Immature natural killer cell (primary cell): ENCODE results near the gene CTSA. TPM values are rescaled to one million over a fixed set of nuclear protein-coding genes. Genes with fewer than 3 reads are reported as not detected.
"Not testable (repeated sequence)": the region's sequence is repeated elsewhere in the genome, so short reads cannot be mapped to it uniquely, and the experiment has no call there.

Source experiments
- DNase-seq, 3 donors: peaks; one replicate each; pipeline ENCODE4 v3.0.0; 2022; ENCODE audit warnings: mixed read lengths in 1 of 3
- H3K27ac Mint-ChIP-seq, 6 donors: one replicate each; pipeline ENCODE4 v1.8.0; 2020; ENCODE audit warnings: mixed read lengths in 6 of 6, mild to moderate bottlenecking in 5 of 6, inconsistent platforms in 4 of 6, moderate library complexity in 3 of 6
- H3K27me3 Mint-ChIP-seq, 3 donors: one replicate each; pipeline ENCODE4 v1.8.0; 2020 to 2021; ENCODE audit warnings: low read depth in 3 of 3, mild to moderate bottlenecking in 3 of 3, mixed read lengths in 3 of 3, moderate library complexity in 3 of 3, inconsistent platforms in 1 of 3
- H3K36me3 Mint-ChIP-seq, 3 donors: one replicate each; pipeline ENCODE4 v1.8.0; 2020; ENCODE audit warnings: mixed read lengths in 3 of 3, inconsistent platforms in 2 of 3, mild to moderate bottlenecking in 2 of 3
- H3K4me1 Mint-ChIP-seq, 2 donors: one replicate each; pipeline ENCODE4 v1.8.0; 2020; ENCODE audit warnings: inconsistent platforms in 2 of 2, mild to moderate bottlenecking in 2 of 2, mixed read lengths in 2 of 2, moderate library complexity in 1 of 2
- H3K4me3 Mint-ChIP-seq, 5 donors: one replicate each; pipeline ENCODE4 v1.8.0; 2020; ENCODE audit warnings: mild to moderate bottlenecking in 5 of 5, mixed read lengths in 5 of 5, inconsistent platforms in 3 of 5, moderate library complexity in 3 of 5
- H3K9me3 Mint-ChIP-seq, 6 donors: one replicate each; pipeline ENCODE4 v1.8.0; 2020; ENCODE audit warnings: mild to moderate bottlenecking in 6 of 6, mixed read lengths in 6 of 6, inconsistent platforms in 4 of 6, moderate library complexity in 3 of 6
- polyA plus RNA-seq, 3 donors: library from polyadenylated mRNA; unstranded; fragments of 300-500 nt; fragmentation: Illumina TruSeq; gene quantifications; one replicate each; pipeline ENCODE4 v1.2.3, GENCODE V29; 2021

Gene CTSA
- polyA plus RNA-seq, 3 donors from 2014 or later = 76.8 to 119 (median 97.6) TPM

DNA sequence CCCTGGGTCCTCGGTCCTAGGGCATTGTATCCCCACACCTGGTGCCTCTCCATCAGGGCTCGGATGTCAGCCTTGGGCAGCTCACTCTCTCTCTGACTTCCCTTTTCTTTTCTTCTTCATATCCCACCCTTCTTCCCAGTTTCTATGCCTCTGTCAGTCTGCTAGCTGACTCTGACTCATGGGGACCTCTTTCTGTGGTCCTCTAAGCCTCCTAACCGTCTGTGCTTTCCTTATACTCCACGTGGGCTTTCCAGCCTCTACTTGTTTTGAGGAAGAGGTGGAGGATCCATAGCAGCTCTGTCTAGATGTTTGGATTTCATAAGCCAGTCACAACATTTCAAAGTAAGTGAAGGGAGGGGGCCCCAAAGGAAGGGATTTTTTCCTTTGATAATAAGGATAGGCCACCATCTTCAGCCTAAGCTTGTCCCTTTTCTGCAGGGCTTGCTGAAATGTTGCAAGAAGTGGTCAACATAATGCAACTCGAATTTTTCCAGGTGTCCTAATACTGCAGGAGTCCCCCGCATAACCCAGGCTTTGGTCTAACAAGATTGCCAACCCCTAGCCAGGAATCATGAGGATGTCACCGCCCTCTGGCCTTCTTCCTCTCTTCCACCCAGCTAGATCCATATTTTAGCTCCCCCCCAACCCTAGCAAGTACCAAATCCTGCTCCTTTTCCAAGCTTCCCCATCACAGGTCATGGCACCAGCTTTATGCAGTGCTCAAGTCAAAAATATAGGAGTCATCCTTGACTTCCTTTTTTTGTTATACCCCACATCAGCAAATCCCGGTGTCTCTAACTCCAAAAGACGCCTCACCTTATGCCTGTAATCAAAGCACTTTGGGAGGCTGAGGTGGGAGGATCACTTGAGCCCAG lies 29.6 kb downstream of the CTSA start:
- Mint-ChIP-seq H3K9me3 (no peaks in the 10 kb centered on the region), H3K36me3 (no peaks in the 10 kb centered on the region), H3K4me1 (no peaks in the 10 kb centered on the region), H3K4me3 (no peak overlapping the region), H3K27ac (no peak overlapping the region), H3K27me3 (peaks cover 4 to 10% (median 9%) of the 10 kb centered on the region in 3 donors)
- DNase-seq = no peak

GRCh38 chr20:45921337-45922189 lies 30.4 kb downstream of the CTSA start:
- no peak overlapping the region for H3K4me3 Mint-ChIP-seq
- no peak for DNase-seq
- H3K4me1 Mint-ChIP-seq = no peaks in the 10 kb centered on the region
- H3K9me3 Mint-ChIP-seq = no peaks in the 10 kb centered on the region
- H3K27me3 Mint-ChIP-seq = peaks cover 4 to 9% (median 5%) of the 10 kb centered on the region in 3 donors
- no peaks in the 10 kb centered on the region for H3K36me3 Mint-ChIP-seq
- H3K27ac Mint-ChIP-seq = no peak overlapping the region

DNA sequence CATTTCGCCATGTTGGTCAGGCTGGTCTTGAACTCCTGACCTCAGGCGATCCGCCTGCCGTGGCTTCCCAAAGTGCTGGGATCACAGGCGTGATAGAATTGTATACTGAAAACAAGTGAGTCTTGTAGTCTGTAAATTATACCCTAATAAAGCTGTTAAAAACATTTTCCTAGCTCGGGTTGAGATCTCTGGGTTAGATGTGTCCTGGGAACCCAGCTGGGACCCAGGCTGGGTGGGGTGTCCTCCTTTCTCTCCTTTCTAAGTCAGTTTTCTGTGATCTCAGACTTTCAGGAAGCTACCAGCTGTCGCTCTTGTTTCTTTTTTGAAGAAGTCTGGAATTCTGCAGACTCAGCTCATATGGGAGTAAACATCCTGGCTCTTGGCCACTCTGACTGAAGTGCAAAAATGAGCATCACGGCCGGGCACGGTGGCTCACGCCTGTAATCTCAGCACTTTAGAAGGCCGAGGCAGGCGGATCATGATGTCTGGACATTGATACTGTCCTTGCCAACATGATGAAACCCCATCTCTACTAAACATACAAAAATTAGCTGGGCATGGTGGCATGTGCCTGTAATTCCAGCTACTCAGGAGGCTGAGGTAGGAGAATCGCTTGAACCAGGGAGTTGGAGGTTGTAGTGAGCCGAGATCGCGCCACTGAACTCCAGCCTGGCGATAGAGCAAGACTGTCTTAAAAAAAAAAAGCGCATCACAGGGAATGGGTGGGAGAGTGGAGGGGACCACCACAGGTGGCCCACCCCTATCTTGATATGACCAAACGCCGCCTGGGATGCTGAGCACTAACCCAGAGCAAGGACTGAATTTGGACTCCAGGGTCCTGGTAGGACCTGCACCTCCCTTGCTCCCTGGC lies 33.5 kb downstream of the CTSA start:
- Mint-ChIP-seq H3K27me3 (peaks cover 2 to 9% (median 5%) of the 10 kb centered on the region in 3 donors), H3K4me3 (no peak overlapping the region), H3K27ac (no peak overlapping the region), H3K4me1 (no peaks in the 10 kb centered on the region), H3K9me3 (no peaks in the 10 kb centered on the region), H3K36me3 (no peaks in the 10 kb centered on the region)
- DNase-seq = no peak

DNA sequence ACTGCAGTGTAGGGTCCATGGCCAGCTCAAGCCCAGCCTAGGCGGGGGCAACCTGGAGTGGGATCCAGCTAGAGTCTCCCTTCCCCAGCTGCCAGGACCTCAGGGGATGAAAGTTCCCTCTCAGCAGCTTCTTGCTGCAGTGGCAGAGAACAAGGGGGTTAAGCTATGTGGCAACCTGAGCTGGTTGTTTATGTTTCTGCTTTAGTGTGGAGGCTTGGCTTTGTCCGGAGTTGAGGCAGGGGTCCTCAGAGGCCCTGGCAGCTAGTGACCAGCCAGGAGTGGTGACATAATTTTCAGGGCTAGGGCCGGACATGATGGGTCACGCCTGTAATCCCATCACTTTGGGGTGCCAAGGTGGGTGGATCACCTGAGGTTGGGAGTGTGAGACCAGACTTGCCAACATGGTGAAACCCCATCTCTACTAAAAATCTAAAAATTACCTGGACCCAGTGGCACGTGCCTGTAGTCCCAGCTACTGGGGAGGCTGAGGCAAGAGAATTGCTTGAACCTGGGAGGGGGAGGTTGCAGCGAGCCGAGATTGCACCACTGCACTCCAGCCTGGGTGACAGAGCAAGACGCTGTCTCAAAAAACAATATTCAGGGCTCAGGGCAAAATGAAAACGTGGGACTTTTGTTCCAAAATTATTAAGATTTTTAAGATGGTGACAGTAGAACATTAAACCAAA lies 34.8 kb downstream of the CTSA start:
- Mint-ChIP-seq H3K4me3 (no peak overlapping the region), H3K9me3 (no peaks in the 10 kb centered on the region), H3K27ac (no peak overlapping the region), H3K4me1 (no peaks in the 10 kb centered on the region), H3K36me3 (no peaks in the 10 kb centered on the region), H3K27me3 (peaks cover under 1 to 4% (median 1%) of the 10 kb centered on the region in 3 donors)
- no peak for DNase-seq

DNA sequence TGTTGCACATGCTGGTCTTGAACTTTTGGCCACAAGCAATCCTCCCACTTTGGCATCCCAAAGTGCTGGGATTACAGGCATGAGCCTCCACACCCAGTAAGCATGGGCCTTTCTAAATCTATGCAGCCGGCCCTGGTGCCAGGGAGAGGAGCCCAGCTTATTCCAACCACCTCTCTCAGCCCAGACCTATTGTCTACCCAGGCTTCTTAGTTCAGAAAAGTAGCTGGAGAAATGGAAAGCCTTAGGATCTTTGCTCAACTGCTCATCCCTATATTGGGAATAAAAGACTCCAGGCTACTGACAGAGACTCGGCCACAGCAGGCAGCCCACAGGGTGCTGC lies 35.6 kb downstream of the CTSA start:
- H3K4me3 Mint-ChIP-seq = no peak overlapping the region
- peaks cover 0 to 3% (median 0%) of the 10 kb centered on the region in 3 donors for H3K27me3 Mint-ChIP-seq
- H3K36me3 Mint-ChIP-seq = no peaks in the 10 kb centered on the region
- H3K9me3 Mint-ChIP-seq = no peaks in the 10 kb centered on the region
- no peak for DNase-seq
- H3K27ac Mint-ChIP-seq = no peak overlapping the region
- no peaks in the 10 kb centered on the region for H3K4me1 Mint-ChIP-seq

- H3K4me1 Mint-ChIP-seq = no peaks in the 10 kb centered on the region
These were observed 36.1 kb downstream of the CTSA start for GRCh38 chr20:45927071-45927878.

DNA sequence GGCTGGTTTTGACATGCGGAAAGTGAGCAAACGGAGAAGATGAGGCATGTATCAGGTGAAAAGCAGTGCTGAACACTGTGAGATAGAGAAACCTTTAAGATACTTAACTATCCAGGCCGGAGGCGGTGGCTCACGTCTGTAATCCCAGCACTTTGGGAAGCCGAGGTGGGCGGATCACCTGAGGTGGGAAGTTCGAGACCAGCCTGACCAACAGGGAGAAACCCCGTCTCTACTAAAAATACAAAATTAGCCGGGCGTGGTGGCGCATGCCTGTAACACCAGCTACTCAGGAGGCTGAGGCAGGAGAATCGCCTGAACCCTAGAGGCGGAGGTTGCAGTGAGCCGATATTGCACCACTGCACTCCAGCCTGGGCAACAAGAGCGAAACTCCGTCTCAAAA lies 40.5 kb downstream of the CTSA start:
- Mint-ChIP-seq H3K4me1 (peaks cover 18 to 20% of the 10 kb centered on the region in 2 donors), H3K27me3 (peaks cover 17 to 19% (median 17%) of the 10 kb centered on the region in 3 donors)
- not testable (repeated sequence) for H3K9me3 Mint-ChIP-seq, H3K4me3 Mint-ChIP-seq, H3K27ac Mint-ChIP-seq, H3K36me3 Mint-ChIP-seq, DNase-seq

More at GRCh38 chr20:45927071-45927878, 36.1 kb downstream of the CTSA start:
- H3K27me3 Mint-ChIP-seq = no peaks in the 10 kb centered on the region
- no peaks in the 10 kb centered on the region for H3K36me3 Mint-ChIP-seq
- peak overlapping the region in 1 of 6 donors; percentile 26 for H3K27ac Mint-ChIP-seq
- DNase-seq = no peak
- no peak overlapping the region for H3K4me3 Mint-ChIP-seq
- no peaks in the 10 kb centered on the region for H3K9me3 Mint-ChIP-seq

GRCh38 chr20:45933266-45934045 lies 42.3 kb downstream of the CTSA start:
- DNase-seq = peak; percentile 47 to 52 (median 49)
- Mint-ChIP-seq H3K27ac (peak overlapping the region; percentile 94 to 98 (median 97)), H3K9me3 (no peaks in the 10 kb centered on the region), H3K4me3 (peak overlapping the region; percentile 93 to 97 (median 96)), H3K27me3 (peaks cover 17 to 19% (median 19%) of the 10 kb centered on the region in 3 donors), H3K36me3 (peaks cover 4 to 9% (median 5%) of the 10 kb centered on the region in 3 donors), H3K4me1 (peaks cover 32 to 33% of the 10 kb centered on the region in 2 donors)

DNA sequence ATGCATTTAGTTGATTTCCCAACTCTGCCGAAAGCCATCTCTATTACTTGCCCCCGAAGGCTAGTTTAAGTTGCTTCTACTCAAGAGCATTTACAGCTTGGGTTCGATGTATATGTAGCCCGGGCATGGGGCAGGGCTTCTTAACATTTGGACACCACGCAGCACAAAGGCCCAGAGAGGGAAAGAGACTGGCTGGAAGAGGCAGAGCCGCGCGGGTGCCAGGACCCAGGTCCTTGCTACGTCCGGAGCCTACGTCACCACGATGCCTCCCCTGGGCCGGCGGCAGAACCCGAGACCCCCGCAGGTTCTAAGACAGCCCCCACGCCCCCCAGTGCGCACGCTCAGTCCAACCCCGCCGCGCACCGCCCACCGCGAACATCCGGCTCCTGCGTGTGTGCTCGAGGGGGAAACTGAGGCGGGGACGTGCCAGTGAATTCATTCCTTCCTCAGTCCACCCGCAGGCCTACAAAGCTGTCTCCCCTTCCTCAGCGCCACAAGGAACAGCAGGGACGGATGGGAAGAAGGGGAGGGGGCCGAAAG lies 43.0 kb downstream of the CTSA start:
- Mint-ChIP-seq H3K4me1 (peaks cover 34% of the 10 kb centered on the region in 2 donors), H3K27ac (peak overlapping the region; percentile 94 to 98 (median 97)), H3K4me3 (peak overlapping the region; percentile 93 to 97 (median 96)), H3K36me3 (peaks cover 4 to 12% (median 5%) of the 10 kb centered on the region in 3 donors), H3K27me3 (peaks cover 17 to 19% (median 19%) of the 10 kb centered on the region in 3 donors), H3K9me3 (no peaks in the 10 kb centered on the region)
- DNase-seq = no peak

DNA sequence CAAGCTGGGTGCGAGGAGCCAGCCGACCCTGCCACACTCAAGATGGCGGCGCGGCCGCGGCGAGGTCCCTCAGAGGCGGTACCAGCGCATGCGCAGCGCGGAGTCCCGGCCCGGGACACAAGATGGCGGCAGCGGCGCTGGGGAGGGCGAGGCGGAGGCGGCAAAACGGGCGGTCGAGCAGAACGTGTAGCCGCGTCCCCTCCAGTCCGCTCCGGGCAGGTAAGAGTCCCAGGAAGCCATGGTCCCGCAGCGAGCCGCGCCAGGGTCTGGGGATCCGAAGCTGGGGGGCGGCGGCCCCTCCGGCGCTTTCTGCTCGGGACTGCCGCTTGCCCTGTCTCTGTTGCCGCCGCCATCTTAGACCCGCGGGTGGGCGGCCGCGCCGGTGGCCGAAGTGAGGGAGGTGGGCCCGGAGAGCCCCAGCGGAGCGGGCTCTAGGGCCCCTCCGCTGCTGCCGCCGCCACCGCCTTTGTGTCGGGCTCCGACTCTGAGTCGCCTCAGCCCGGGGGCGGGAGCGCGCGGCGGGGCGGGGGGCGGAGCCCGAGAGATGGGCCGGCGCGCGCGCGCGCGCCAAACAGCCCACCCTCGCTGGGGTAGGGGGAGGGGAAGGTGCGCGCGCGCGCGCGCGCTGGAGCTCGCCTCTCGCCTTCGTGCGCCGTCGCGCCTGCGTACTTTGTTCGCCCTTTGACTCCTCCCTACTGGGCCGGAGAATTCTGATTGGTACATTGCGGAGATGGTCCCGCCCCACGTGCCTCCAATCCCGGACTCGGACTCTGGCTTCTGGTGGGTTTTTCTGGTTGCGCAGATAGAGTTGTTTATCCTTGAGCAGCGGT lies 43.7 kb downstream of the CTSA start, which contains the start of gene PCIF1:
TSS of gene PCIF1 (plus strand) at position 98 of the 830 bp plus-strand sequence. CDS start 4,317 bp downstream, outside the sequence.
- Mint-ChIP-seq H3K27ac (peak within 1 kb of the TSS; percentile 94 to 98 (median 97)), H3K4me1 (peaks cover 34% of the 10 kb centered on the region in 2 donors), H3K27me3 (peaks cover 17 to 19% (median 19%) of the 10 kb centered on the region in 3 donors), H3K4me3 (peak within 1 kb of the TSS; percentile 93 to 97 (median 96)), H3K9me3 (no peaks in the 10 kb centered on the region), H3K36me3 (peaks cover 9 to 19% (median 11%) of the 10 kb centered on the region in 3 donors)
- peak; percentile 99 for DNase-seq
